ENCODE results near the gene ADGRL1.
A peak's percentile ranks its signal among the peaks of the same experiment; 100 is the strongest.
"Not testable (repeated sequence)": the region's sequence is repeated elsewhere in the genome, so short reads cannot be mapped to it uniquely, and the experiment has no call there.

Gene ADGRL1

GRCh38 chr19:14218620-14219330 is 12.8 kb upstream of the ADGRL1 start:
- no peak for DNase-seq

- not testable (repeated sequence) for DNase-seq
Observed at GRCh38 chr19:14217886-14218285, 11.9 kb upstream of the ADGRL1 start.

GRCh38 chr19:14214580-14214979 is 8.6 kb upstream of the ADGRL1 start:
- no peak for DNase-seq

GRCh38 chr19:14210182-14210581 is 4.2 kb upstream of the ADGRL1 start:
- not testable (repeated sequence) for DNase-seq

DNA sequence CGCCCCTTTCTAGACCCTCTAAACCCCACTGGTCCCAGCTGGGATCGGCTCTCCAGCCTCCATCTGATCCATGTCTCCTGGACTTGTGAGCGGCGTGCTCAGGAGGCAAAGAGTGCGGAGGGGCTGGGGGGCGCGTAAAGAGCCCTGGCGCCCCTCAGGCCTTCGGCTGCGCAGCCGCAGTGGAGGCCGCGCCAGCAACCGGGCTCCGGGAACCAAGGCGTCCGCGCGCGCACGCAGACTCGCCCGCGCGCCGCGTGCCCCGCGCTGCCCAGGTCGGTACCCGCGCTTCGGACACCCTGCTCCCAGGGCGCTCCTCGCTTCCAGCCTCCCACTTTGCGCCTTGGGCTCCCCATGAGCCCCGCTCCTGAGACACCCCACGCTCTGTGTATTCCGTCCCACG is 3.4 kb upstream of the ADGRL1 start:
- DNase-seq = not testable (repeated sequence)

DNA sequence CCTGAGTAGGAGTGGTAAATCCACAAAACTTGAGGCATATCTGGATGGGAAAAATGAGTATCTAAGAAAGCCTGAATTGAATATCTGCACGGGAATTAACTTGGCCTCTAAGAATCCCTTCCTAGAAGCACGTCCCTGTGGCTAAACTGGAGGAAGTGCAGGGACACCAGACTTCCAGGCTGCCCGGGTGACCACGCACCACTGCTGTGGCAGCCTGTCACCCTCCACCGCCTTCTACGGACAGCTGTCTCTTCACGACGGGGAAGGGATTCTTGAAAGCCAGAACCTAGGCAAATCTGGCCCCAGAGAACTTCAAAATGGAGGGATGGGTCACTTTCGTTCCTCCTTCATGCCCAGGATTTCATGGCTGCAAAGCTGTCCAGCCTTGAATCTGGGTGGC is 2.5 kb upstream of the ADGRL1 start:
- not testable (repeated sequence) for DNase-seq

GRCh38 chr19:14207796-14208195 is 1.8 kb upstream of the ADGRL1 start:
- DNase-seq = not testable (repeated sequence)

- DNase-seq = peak; percentile 89
Observed at GRCh38 chr19:14206737-14207726, 1.1 kb upstream of the ADGRL1 start.

GRCh38 chr19:14206308-14206707 is 339 bp upstream of the ADGRL1 start:
- not testable (repeated sequence) for DNase-seq

DNA sequence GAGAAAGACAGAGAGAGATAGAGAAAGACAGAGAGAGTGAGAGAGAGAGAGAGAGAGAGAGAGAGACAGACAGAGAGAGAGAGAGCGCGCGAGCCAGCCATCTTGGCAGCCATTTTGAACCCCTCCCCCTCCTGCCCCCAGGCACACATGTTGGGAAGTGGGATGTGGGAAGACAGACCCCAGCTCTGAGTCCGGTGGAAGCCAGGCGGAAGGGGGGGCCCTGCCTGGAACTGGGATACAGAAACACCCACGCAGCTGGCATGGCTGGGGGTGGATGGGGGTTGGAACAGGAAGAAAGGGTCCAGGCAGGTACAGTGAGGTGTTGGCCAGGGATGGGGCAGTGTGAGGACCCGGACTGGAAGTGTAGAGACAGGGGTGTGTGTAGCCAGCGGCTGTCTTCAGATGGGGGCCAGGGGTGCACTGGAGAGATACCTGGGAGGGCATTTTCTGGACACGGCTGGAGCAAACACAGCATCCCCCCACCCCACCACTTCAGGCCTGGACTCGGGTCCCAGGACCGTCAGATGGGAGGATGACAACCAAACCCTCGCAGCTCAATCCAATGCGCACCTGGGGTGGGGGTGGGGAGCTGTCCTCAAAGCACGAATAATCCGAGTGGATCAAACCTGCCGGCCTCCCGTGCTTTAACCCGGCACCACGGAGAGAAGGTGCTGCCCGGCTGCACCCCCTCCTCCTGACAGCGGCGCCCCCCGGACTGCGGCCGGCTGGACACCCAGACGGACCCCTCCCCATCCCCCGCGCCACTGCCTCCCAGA is 1.1 kb downstream of the ADGRL1 start:
- not testable (repeated sequence) for DNase-seq

DNA sequence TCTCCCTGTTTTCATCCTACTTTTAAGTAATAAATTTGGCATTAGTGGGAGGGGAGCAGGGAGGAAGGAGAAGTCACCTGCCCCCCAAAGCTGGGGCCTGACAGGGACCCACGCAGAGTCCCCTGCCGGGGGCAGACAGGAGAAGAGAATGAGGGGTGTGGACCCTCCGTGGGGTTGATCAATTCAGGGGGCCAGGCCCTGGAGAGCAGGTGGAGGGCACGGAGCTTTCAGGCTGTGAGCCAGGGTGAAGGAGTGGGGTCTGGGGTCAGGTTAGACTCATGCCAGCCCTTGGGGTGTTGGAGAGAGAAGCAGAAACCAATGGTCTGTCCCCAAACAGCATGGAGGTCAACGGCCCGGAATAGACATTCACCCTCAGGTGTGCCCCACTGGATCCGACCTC is 1.8 kb downstream of the ADGRL1 start:
- not testable (repeated sequence) for DNase-seq

- not testable (repeated sequence) for DNase-seq
Observed at GRCh38 chr19:14203788-14204187, 2.2 kb downstream of the ADGRL1 start.

DNA sequence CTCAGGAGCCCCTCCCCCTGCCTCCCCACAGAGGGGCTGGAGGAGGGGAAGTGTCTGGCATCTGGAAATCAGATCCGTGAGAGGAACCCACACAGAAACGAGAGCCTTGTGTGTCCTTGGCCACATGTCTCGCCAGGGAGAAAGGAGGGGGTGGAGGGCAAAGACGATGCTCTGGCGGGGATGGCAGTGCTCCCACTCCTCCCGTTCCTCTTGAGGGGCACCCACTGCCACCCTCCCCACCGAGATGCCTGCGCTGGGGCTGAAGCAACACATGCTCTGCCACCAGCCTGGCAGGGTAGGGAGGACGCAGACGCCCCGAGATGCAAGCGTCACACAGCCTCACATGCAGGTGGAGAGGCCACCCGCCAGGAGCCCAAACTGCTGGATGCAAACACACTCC is 2.8 kb downstream of the ADGRL1 start:
- no peak for DNase-seq

GRCh38 chr19:14201481-14201880 is 4.5 kb downstream of the ADGRL1 start:
- DNase-seq = not testable (repeated sequence)

- not testable (repeated sequence) for DNase-seq
Observed at GRCh38 chr19:14200147-14200841, 5.7 kb downstream of the ADGRL1 start.

DNA sequence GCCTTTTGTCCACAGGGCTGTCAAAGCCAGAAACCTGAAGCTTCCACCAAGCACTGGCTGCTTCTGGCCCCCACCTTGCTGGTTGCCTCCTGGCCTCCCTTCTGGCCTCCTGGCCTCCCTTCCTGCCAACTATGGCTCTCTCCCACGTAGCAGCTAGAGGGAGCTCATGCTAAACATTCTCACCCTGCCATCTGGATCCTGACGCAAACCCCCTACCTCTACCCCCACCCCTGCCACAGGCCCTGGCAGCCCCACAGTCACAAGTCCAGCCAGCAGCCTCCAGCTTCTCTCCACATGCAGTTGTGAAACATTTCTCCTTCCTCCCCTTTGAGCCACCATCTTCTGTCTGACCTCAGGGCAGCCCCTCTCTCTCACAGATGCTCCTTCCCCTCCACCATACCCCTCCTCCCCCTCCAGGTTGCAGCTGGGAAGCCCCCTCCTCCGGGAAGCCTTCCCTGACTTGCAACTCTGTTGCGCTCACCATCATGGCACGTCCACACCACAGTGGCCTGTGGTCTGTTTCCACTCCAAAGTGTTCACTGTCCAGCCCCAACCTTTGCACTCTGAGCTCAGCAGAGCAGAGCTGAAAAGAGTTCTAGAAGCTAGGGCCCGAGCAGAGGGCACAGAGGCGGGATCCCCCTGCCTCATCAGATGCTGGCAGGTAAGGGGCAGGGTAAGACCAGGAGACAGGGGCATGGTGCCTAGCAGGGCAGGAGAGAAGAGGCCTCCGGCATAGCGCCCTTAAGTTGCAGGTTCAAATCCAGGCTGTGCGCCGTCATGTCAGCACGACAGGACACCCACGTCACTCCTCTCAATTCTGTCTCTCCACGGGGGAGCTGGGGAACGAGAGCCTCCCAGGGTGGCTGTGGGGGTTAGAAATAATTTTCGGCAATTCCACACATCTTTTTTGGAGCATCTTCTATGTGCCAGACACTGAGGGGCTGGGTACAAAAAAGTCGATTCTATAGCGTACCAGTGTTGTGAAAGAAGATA is 7.3 kb downstream of the ADGRL1 start:
- no peak for DNase-seq

DNA sequence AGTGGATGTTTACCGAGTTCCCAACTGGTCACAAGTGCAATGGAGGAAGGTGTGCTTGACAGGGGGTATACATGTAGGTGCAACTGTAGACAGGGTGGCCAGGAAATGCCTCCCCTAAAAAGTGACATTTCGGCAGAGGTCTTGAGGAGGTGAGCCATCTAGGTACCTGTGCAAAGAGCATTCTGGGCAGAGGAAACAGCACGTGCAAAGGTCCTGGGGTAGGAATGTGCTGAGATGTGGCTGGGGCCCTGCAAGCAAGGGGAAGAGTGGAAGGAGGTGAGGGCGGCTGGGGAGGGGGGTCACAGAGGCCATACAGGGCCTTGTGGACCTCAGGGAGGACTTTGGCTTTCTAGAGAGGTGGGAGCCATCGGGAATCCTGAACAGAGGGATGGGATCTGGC is 8.1 kb downstream of the ADGRL1 start:
- DNase-seq = no peak

GRCh38 chr19:14197288-14197687 is 8.7 kb downstream of the ADGRL1 start:
- DNase-seq = not testable (repeated sequence)

GRCh38 chr19:14196105-14196504 is 9.9 kb downstream of the ADGRL1 start:
- peak in 1 of 2 donors; percentile 17 for DNase-seq

GRCh38 chr19:14195216-14195615 is 10.8 kb downstream of the ADGRL1 start:
- DNase-seq = not testable (repeated sequence)

DNA sequence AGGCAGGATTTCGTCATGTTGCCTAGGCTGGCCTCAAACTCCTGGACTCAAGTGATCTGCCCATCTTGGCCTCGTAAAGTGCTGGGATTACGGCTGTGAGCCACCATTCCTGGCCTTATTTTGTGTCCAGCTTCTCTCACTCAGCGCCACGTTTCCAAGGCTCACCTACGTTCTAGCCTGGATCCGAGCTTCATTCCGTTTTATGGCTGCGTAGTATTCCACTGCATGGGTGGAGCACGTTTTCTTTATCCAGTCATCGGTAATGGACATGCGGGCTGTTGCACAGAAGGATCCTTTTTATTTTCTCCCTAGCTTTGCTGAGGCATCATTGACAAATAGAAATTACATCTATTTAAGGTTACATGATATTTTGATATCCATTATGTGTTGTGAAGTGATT is 16.6 kb downstream of the ADGRL1 start:
- DNase-seq = no peak

Data from hippocampal formation (tissue), 2 donors.